A673 (cell line): Measurements from ENCODE around the gene THOC1. TPM values are rescaled to one million over a fixed set of nuclear protein-coding genes. Genes with fewer than 3 reads are reported as not detected.

Experiments
- BruUV-seq: library from RNA; stranded (reverse); fragments of 400-500 nt; replicated peaks from 2 replicates; lab custom pipeline; 2021; lab: Mats Ljungman, UMichigan
- CTCF ChIA-PET: fragments of 300-600 bp; sonication (Branson Sonifier 250); formaldehyde crosslinking; loops from one replicate; lab custom pipeline; 2022; ENCODE audit warnings: antibody characterized with exemption; lab: Charles Lee
- POLR2A ChIA-PET: fragments of 300-600 bp; sonication (Branson Sonifier 250); formaldehyde crosslinking; loops from one replicate; lab custom pipeline; 2022; ENCODE audit warnings: antibody characterized with exemption; ENCODE audit not compliant: low non-redundant PET; lab: Charles Lee
- DNase-seq: peaks from one replicate; pipeline ENCODE4 v3.0.0-alpha.2; 2015; ENCODE audit warnings: low spot score
- H3K27ac ChIP-seq: fragments of 200-600 bp; sonication (generic); 2 replicates; pipeline ENCODE4 v1.5.1; 2016; ENCODE audit warnings: mixed run types, low read depth, mild to moderate bottlenecking, mixed read lengths, antibody characterized with exemption, low read length; ENCODE audit not compliant: poor library complexity, severe bottlenecking
- H3K27me3 ChIP-seq: fragments of 200-600 bp; sonication (generic); replicated peaks from 2 replicates; pipeline ENCODE4 v1.6.1; 2017; ENCODE audit warnings: mixed run types, low read depth, mild to moderate bottlenecking, mixed read lengths, antibody characterized with exemption, low read length; ENCODE audit not compliant: insufficient read depth, poor library complexity
- H3K36me3 ChIP-seq: fragments of 200-600 bp; sonication (generic); 2 replicates; pipeline ENCODE4 v1.6.1; 2016; ENCODE audit warnings: mixed run types, mild to moderate bottlenecking, mixed read lengths, antibody characterized with exemption, low read length; ENCODE audit not compliant: insufficient read depth, poor library complexity, severe bottlenecking
- H3K4me1 ChIP-seq: fragments of 200-600 bp; sonication (generic); 2 replicates; pipeline ENCODE4 v1.6.1; 2017; ENCODE audit warnings: mixed run types, mild to moderate bottlenecking, mixed read lengths, antibody characterized with exemption, low read length; ENCODE audit not compliant: insufficient read depth, poor library complexity, severe bottlenecking
- H3K4me3 ChIP-seq: fragments of 200-600 bp; sonication (generic); 2 replicates; pipeline ENCODE4 v1.5.1; 2016; ENCODE audit warnings: low read depth, mixed run types, mild to moderate bottlenecking, mixed read lengths, low read length; ENCODE audit not compliant: poor library complexity, severe bottlenecking
- H3K9me3 ChIP-seq: fragments of 200-600 bp; sonication (generic); 2 replicates; pipeline ENCODE4 v1.6.1; 2016; ENCODE audit warnings: mixed run types, low read depth, mild to moderate bottlenecking, mixed read lengths, antibody characterized with exemption, low read length; ENCODE audit not compliant: poor library complexity, severe bottlenecking
- CTCF ChIP-seq: fragments of 300-800, 200-600 bp; sonication (generic); conservative IDR thresholded peaks from 2 replicates; pipeline ENCODE4 v1.5.1; 2017; ENCODE audit warnings: low read depth, mild to moderate bottlenecking, antibody characterized with exemption, low read length, moderate library complexity, mixed read lengths
- EZH2 ChIP-seq: fragments of 200-600 bp; sonication (generic); IDR thresholded peaks from 2 replicates; pipeline ENCODE4 v1.6.1; 2017; ENCODE audit warnings: borderline replicate concordance, low read depth, mild to moderate bottlenecking, mixed read lengths, antibody characterized with exemption, low read length; ENCODE audit not compliant: poor library complexity, severe bottlenecking
- intact Hi-C: fragments of 100-400 bp; cut with micrococcal nuclease; formaldehyde crosslinking; loops from one replicate; pipeline ENCODE4 v1.10.0; 2022; ENCODE audit not compliant: unreplicated experiment
- total RNA-seq: library from RNA; stranded (reverse); gene quantifications from 2 replicates; pipeline ENCODE4 v1.2.3, GENCODE V29; 2021

Gene THOC1
- total RNA-seq, 1 experiment from 2014 or later: 76.7 TPM

GRCh38 chr18:285817-286216 is 18.0 kb upstream of the THOC1 start:
- Histone ChIP-seq H3K9me3 (no peaks in the 10 kb centered on the region), H3K36me3 (no peaks in the 10 kb centered on the region), H3K27me3 (no peaks in the 10 kb centered on the region), H3K4me3 (no peak overlapping the region), H3K4me1 (no peaks in the 10 kb centered on the region), H3K27ac (no peak overlapping the region)
- ChIA-PET POLR2A (no interaction called here), CTCF (no interaction called here)
- no peak for TF ChIP-seq EZH2
- TF ChIP-seq CTCF: no peak
- no peak for DNase-seq
- intact Hi-C loops: loop anchor here (1.0 kb wide), 1 partner anchor 330 kb away; no protein-coding TSS in a partner anchor
- BruUV-seq: no TSS peak

DNA sequence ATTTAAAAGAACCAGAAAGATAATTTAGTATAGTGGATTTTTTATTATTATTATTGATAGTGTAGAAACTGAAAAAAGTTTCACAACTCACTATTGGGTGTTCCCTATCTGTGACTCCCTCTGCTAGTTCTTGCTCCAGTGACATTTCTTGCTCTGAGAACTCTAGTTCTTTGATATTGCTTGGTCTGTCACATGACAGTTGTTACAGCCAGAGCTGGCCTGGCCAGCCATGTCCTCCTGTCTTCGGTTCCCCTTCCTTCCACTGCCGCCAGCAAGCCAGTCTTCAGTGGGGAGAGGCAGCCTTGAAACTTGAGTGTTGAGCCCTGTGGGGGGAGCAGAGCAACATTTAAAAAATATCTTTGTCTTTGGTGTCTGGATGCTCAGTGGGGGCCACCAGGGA is 7.6 kb upstream of the THOC1 start:
- Histone ChIP-seq H3K27ac (no peak overlapping the region), H3K4me1 (no peaks in the 10 kb centered on the region), H3K36me3 (no peaks in the 10 kb centered on the region), H3K9me3 (no peaks in the 10 kb centered on the region), H3K27me3 (no peaks in the 10 kb centered on the region), H3K4me3 (no peak overlapping the region)
- BruUV-seq: no TSS peak
- ChIA-PET POLR2A (no interaction called here), CTCF (no interaction called here)
- TF ChIP-seq EZH2 (no peak), CTCF (no peak)
- intact Hi-C loops: no loop called here
- no peak for DNase-seq

GRCh38 chr18:274313-274712 is 6.5 kb upstream of the THOC1 start:
- H3K4me3 ChIP-seq: no peak overlapping the region
- no peaks in the 10 kb centered on the region for H3K9me3 ChIP-seq
- H3K36me3 ChIP-seq: no peaks in the 10 kb centered on the region
- CTCF ChIA-PET: no interaction called here
- no peak for TF ChIP-seq CTCF
- no peak for TF ChIP-seq EZH2
- intact Hi-C loops: no loop called here
- H3K4me1 ChIP-seq: peaks cover 6% of the 10 kb centered on the region
- no peak overlapping the region for H3K27ac ChIP-seq
- no TSS peak for BruUV-seq
- POLR2A ChIA-PET: no interaction called here
- H3K27me3 ChIP-seq: no peaks in the 10 kb centered on the region
- DNase-seq: no peak
